Inferior parietal cortex (tissue), 1 donor: ENCODE results near the gene SLC38A7.
"Not testable (repeated sequence)": the region's sequence is repeated elsewhere in the genome, so short reads cannot be mapped to it uniquely, and the experiment has no call there.

Experiments
- DNase-seq: peaks from one replicate; pipeline ENCODE4 v3.0.0-alpha.2; 2016; ENCODE audit errors: extremely low spot score

SLC38A7 gene

DNA sequence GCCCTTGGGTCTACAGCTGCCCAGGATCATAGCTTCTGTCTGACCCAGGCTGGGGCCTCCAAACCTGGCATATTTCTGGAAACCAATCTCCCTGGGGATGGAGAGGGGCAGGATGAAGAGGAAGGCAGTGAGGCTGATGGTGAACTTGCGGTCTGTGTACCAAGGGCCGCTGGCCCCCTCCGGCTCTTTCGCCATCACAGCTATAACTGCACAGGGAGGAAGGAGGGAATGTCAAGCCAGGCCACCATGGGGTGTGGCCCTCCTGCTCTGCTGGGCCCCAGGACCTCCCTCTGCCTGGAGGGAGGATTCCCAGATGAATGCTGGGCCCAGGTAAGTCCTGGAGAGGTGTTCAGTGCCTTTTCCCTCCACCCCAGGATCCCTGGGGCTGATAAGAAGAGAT lies 6.3 kb downstream of the SLC38A7 start:
- DNase-seq, result no peak

DNA sequence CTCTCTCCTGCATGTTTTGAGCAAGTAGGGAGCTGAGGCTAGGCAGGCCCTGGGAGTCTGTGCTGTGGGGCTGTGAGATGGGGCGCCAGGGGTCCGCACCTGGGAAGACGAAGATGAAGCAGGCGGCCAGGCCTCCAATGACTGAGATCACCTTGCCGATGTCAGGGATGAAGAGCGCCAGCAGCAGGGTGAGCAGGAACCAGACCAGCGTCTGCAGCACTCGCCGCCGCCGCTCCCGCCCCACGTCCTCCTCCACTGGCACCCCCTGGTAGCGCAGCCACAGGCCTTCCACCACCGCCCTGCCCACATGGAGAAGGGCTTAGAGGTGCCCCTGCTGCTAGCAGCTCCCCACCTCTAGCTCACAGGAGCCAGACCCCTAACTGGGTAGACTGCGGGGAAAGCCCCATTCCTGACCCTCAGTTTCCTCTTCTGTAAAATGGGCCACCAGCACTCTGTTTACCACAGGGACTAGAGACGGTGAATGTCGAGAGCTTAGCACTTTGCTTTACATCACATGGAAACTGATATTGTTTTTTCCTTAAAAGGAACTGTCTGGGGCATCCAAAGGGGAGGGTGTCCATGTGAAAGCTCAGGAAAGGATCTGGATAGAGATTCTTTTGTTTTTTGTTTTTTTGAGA lies 13.5 kb downstream of the SLC38A7 start:
- no peak for DNase-seq

DNA sequence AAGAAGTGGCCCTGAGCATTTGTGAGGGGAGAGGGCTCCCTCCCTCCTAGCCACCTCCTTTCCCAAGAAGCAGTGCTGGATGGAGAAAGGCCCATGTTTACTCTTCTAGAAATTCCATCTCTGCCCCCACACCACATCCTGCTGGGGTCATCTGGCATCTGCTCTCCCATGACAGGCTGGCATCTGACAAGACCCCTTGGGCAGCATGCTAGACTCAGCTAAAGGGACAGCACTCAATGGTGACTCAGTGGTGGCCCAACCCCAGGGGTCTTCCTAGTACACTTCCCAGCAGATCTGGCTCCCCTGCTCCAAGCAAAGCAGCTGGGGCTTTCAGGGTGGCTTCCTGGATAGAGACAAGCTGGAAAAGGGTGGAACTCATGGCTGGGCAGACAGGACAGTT lies 14.4 kb downstream of the SLC38A7 start:
- DNase-seq, result no peak

DNA sequence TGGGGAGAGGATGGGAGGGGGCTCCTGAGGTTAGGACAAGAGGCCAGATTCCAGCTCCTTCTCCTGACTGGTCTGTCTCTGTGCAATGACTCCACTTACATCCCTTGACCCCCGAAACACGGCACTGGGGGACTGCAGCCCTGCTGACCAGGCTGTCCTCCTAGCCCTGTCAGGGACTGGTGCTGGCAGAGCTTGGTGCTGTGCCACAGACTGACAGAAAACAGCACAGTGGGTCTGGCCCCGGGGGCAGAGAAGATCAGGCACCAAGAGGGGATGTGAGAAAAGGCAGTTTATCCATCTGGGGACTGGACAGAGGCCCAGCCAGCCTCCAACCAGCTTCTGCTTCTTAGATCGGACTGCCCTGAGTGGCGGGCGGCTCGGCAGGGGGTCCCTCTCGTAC lies 19.4 kb downstream of the SLC38A7 start:
- no peak for DNase-seq

GRCh38 chr16:58661199-58661830 lies 23.3 kb downstream of the SLC38A7 start:
- peak; percentile 79 for DNase-seq

GRCh38 chr16:58659911-58660310 lies 24.7 kb downstream of the SLC38A7 start:
- DNase-seq, result not testable (repeated sequence)

- DNase-seq, result no peak
Observed at GRCh38 chr16:58658796-58659211, 25.8 kb downstream of the SLC38A7 start.

DNA sequence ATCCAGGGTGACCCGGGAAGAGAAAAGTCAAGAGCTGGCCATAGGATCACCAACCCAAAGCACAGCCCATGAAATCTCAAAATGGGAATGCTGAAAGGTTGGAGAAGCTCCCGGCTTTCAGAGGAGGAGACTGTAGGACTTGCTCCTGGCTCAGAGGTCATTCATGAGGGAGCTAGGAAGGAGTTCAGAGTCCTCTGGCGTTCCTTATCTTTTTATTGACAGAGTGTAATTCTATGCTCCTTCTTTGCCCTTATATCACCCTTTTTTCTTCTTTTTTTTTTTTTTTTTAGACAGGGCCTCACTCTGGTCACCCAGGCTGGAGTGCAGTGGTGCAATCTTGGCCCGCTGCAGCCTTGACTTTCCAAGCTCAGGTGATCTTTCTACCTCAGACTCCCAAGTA lies 27.7 kb downstream of the SLC38A7 start:
- no peak for DNase-seq

DNA sequence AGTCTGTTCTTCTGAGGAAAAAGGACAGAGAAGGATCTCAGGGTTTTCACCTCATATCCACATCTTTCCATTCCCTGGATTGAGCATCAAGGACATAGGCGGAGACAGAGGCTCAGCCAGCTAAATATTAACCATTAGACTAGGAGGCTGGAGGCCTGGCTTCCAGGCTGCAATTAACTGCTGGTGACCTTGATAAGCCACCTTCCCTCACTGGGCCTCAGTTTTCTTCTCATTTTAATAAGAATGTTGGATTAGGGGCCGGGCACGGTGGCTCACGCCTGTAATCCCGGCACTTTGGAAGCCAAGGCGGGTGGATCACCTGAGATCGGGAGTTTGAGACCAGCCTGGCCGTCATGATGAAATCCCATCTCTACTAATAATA lies 29.4 kb downstream of the SLC38A7 start:
- no peak for DNase-seq

DNA sequence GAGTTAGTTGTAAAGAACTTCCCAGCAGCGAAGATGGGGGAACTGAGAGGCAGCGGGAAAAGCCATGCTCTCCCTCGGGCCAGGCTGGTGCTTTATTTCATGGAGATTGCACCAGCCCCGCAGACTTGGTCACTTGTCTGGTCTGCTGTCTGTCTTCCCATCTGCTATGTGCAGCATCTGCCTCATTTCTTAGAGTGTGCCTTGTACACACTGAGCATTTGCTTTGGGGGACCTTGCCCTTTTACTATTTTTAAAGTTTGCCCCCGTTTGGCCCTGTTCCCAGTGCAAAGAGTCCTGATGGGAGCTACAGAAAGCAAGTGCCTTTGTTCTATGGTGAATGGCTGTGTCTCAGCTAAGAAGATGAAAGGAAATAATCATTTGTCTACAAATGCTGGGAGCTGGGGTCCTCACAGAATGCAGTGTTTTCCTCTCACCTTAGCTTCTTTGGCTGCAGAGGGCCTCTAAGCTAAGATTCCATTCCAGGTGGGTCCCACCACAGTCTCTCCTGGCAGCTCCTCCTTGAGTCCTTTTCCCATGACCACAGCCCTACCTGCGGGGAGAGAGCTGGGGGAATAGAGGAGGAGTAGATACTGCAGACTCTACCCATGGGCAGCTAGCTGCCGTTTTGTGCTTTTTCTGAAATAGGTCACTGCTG lies 29.9 kb downstream of the SLC38A7 start:
- DNase-seq, result no peak

DNA sequence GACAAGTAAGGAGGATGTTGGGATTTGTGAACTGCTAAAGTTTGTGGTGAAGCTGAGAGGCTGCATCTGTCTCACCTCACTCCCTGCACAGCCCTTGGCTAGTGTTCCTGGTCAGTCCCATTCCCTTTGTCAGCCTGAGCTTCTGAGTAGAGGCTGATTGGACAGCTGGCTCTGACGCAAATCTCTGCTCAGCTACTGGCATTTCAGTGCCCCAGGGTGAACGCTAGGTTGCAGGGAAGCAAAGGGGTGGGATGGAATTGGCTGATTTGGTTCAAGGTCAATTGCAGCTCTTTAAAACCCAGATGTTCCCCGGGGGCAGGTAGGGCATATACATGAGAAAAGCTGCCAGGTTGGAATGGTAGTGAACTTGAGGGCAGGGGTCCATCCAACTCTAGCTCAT lies 31.8 kb downstream of the SLC38A7 start:
- DNase-seq, result no peak

- DNase-seq, result no peak
Observed at GRCh38 chr16:58651965-58652348, 32.6 kb downstream of the SLC38A7 start.

- DNase-seq, result no peak
Observed at GRCh38 chr16:58649707-58650106, 34.9 kb downstream of the SLC38A7 start.

- DNase-seq, result no peak
Observed at GRCh38 chr16:58647107-58647506, 37.5 kb downstream of the SLC38A7 start.

GRCh38 chr16:58644765-58645487 lies 39.6 kb downstream of the SLC38A7 start:
- DNase-seq, result no peak

GRCh38 chr16:58644108-58644507 lies 40.5 kb downstream of the SLC38A7 start:
- no peak for DNase-seq

DNA sequence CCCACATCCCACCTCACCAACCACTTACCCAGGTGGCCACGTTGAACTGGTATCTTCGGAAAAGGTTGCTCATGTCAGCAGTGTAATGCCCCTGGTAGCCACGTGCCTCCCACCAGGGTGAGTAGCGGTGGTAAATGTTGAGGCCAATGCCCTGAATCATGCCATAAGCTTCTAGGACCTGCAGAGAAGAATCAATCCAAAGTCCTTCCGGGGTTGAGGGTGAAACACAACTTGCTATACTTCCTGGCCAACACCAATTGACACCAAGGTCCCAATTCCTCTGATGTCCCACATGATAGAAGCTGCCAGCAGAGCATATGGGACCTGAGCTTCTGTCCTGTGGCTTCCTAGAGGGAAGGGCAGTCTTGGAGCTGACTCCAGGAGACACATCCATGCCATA lies 43.6 kb downstream of the SLC38A7 start:
- DNase-seq, result no peak

DNA sequence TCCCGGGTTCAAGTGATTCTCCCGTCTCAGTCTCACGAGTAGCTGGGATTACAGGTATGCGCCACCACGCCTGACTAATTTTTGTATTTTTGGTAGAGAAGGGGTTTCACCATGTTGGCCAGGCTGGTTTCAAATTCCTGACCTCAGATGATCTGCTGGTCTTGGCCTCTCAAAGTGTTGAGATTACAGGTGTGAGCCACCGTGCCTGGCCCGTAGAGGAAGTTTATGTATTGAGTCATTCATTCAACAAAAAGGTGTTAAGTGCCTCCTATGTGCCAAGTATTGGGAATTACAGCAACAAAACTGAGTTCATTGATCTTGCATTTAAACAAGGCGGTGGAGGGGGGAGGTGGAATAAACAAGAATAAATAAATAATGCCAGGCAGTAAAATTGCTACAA lies 44.7 kb downstream of the SLC38A7 start:
- DNase-seq, result no peak

DNA sequence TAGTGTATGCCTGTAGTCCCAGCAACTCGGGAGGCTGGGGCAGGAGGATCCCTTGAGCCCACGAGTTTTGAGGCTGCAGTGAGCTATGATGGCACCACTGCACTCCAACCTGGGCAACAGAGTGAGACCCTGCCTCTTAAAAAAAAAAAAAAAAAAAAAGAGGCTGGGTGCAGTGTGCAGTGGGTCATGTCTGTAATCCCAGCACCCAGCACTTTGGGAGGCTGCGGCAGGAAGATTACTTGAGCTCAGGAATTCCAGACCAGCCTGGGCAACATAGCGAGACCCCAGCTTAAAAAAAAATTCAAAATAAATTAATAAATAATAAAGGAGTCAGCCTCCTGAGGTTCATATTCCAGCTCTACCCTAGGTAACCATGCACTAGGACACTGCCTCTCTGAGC lies 45.3 kb downstream of the SLC38A7 start:
- DNase-seq, result no peak

DNA sequence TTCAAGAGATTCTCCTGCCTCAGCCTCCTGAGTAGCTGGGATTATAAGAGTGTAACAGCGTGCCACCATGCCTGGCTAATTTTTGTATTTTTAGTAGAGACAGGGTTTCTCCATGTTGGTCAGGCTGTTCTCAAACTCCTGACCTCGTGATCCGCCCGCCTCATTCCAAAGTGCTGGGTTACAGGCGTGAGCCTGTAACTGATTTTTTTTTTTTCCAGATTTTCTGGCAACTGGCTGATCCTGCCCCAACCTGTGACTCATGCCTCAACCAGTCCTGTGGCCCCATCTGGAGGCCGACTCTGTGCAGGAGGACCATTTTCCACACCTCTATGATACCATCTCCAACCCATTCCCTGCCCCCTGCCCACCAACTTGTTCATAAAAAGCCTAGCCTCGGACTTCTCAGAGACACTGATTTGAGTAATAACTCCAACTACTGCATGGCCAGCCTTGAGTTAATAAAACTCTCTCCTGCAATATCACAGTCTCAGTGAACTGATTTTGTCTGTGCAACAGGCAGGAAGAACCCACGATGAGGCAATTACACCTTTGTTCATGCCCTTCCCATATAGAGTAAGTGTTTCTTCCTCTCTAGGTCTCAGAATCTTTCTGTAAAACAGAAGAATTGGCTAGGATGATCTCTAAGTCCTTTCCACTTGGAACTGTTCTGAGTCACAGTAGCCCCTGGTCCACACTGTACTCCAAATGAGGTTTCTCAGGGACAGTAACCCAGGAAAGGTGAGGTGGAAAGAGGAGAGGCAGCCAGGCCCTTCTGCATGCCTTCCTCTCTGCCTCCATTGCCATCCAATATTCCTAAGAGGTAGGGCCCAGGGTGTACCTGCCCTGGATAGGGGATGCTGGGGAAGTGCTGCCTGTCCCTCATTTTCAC lies 46.2 kb downstream of the SLC38A7 start:
- DNase-seq, result no peak

DNA sequence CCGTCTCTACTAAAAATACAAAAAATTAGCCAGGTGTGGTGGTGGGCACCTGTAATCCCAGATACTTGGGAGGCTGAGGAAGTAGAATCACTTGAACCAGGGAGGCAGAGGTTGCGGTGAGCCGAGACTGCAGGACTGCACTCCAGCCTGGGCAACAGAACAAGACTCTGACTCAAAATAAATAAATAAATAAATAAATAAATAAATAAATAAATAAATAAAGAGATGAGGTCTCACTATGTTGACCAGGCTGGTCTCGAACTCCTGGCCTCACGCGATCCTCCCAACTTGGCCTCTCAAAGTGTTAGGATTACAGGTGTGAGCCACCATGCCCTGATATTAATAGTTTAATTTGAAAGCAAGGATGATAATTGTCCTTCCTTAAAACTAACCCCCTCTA lies 47.5 kb downstream of the SLC38A7 start:
- not testable (repeated sequence) for DNase-seq

DNA sequence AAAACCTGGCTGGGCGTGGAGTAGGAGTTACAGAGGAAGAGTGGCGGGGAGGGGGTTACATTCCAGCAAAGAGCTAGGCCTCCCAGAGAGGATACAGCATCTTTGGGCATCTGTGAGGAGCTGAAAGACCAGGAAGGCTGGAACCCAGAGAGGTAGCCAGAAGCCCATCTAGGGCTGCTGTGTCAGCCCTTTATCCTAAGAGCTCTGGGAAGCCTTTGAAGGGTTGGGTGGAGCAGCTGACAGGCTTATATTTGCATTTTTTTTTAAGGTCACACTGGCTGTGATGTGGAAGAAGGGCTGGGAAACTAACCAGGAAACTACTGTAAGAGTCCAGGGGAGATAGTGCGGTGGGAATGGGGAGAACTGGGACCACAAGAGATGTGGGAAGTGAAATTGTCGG lies 48.1 kb downstream of the SLC38A7 start:
- no peak for DNase-seq
